ENCODE results near the gene BCHE.

Gene BCHE

GRCh38 chr3:165820671-165821123 is 16.5 kb downstream of the BCHE start:
- Histone ChIP-seq H3K36me3 (ENCODE audit: insufficient read depth, low read length) (no peaks in the 10 kb centered on the region), H2AFZ (ENCODE audit: low read depth, low read length) (no peak overlapping the region), H3K4me2 (ENCODE audit: insufficient read depth, low read length) (no peak overlapping the region), H3K27ac (ENCODE audit: low read length) (no peak overlapping the region), H3K4me1 (ENCODE audit: insufficient read depth, low read length) (no peaks in the 10 kb centered on the region), H3K79me2 (ENCODE audit: insufficient read depth, low read length) (no peaks in the 10 kb centered on the region), H3K4me3 (ENCODE audit: low read depth in 1 of 2, low read length in 2 of 2) (no peak overlapping the region), H3K9ac (ENCODE audit: low read depth, low read length) (no peak overlapping the region), H4K20me1 (ENCODE audit: insufficient read depth, low read length) (no peaks in the 10 kb centered on the region), H3K27me3 (ENCODE audit: insufficient read depth, low read length, poor library complexity) (no peaks in the 10 kb centered on the region), H3K9me3 (ENCODE audit: insufficient read depth, low read length, severe bottlenecking) (no peaks in the 10 kb centered on the region)
- ATAC-seq (ENCODE audit: insufficient read depth, low read depth): no peak
- TF ChIP-seq EZH2 (IDR thresholded peaks at IDR 0.05; ENCODE audit: borderline replicate concordance, low read depth, low read length, severe bottlenecking) (no peak), CTCF (IDR thresholded peaks at IDR 0.05; ENCODE audit: borderline replicate concordance, extremely low read depth, low read length, poor library complexity, severe bottlenecking) (no peak)
- no peak for DNase-seq

GRCh38 chr3:165817160-165817709 is 20.0 kb downstream of the BCHE start:
- no peak for DNase-seq
- no peak overlapping the region for H3K4me3 ChIP-seq (ENCODE audit: low read depth in 1 of 2, low read length in 2 of 2)
- H3K4me1 ChIP-seq (ENCODE audit: insufficient read depth, low read length): no peaks in the 10 kb centered on the region
- H3K27me3 ChIP-seq (ENCODE audit: insufficient read depth, low read length, poor library complexity): no peaks in the 10 kb centered on the region
- H3K9ac ChIP-seq (ENCODE audit: low read depth, low read length): no peak overlapping the region
- TF ChIP-seq CTCF (IDR thresholded peaks at IDR 0.05; ENCODE audit: borderline replicate concordance, extremely low read depth, low read length, poor library complexity, severe bottlenecking): no peak
- no peak for TF ChIP-seq EZH2 (IDR thresholded peaks at IDR 0.05; ENCODE audit: borderline replicate concordance, low read depth, low read length, severe bottlenecking)
- H2AFZ ChIP-seq (ENCODE audit: low read depth, low read length): no peak overlapping the region
- no peak for ATAC-seq (ENCODE audit: insufficient read depth, low read depth)
- no peaks in the 10 kb centered on the region for H3K9me3 ChIP-seq (ENCODE audit: insufficient read depth, low read length, severe bottlenecking)
- H4K20me1 ChIP-seq (ENCODE audit: insufficient read depth, low read length): no peaks in the 10 kb centered on the region
- H3K27ac ChIP-seq (ENCODE audit: low read length): no peak overlapping the region
- H3K4me2 ChIP-seq (ENCODE audit: insufficient read depth, low read length): no peak overlapping the region
- no peaks in the 10 kb centered on the region for H3K79me2 ChIP-seq (ENCODE audit: insufficient read depth, low read length)
- no peaks in the 10 kb centered on the region for H3K36me3 ChIP-seq (ENCODE audit: insufficient read depth, low read length)

- no peak for DNase-seq
- H3K4me3 ChIP-seq (ENCODE audit: low read depth in 1 of 2, low read length in 2 of 2): no peak overlapping the region
- H2AFZ ChIP-seq (ENCODE audit: low read depth, low read length): no peak overlapping the region
- H4K20me1 ChIP-seq (ENCODE audit: insufficient read depth, low read length): no peaks in the 10 kb centered on the region
- TF ChIP-seq EZH2 (IDR thresholded peaks at IDR 0.05; ENCODE audit: borderline replicate concordance, low read depth, low read length, severe bottlenecking): no peak
- no peak for TF ChIP-seq CTCF (IDR thresholded peaks at IDR 0.05; ENCODE audit: borderline replicate concordance, extremely low read depth, low read length, poor library complexity, severe bottlenecking)
- ATAC-seq (ENCODE audit: insufficient read depth, low read depth): no peak
- H3K36me3 ChIP-seq (ENCODE audit: insufficient read depth, low read length): no peaks in the 10 kb centered on the region
- H3K4me2 ChIP-seq (ENCODE audit: insufficient read depth, low read length): no peak overlapping the region
- H3K4me1 ChIP-seq (ENCODE audit: insufficient read depth, low read length): no peaks in the 10 kb centered on the region
- H3K9ac ChIP-seq (ENCODE audit: low read depth, low read length): no peak overlapping the region
- no peaks in the 10 kb centered on the region for H3K9me3 ChIP-seq (ENCODE audit: insufficient read depth, low read length, severe bottlenecking)
- H3K27me3 ChIP-seq (ENCODE audit: insufficient read depth, low read length, poor library complexity): no peaks in the 10 kb centered on the region
- no peaks in the 10 kb centered on the region for H3K79me2 ChIP-seq (ENCODE audit: insufficient read depth, low read length)
- H3K27ac ChIP-seq (ENCODE audit: low read length): no peak overlapping the region
Observed at GRCh38 chr3:165816209-165816608, 21.0 kb downstream of the BCHE start.
